ENCODE results near the gene PEX12.

PEX12 gene

DNA sequence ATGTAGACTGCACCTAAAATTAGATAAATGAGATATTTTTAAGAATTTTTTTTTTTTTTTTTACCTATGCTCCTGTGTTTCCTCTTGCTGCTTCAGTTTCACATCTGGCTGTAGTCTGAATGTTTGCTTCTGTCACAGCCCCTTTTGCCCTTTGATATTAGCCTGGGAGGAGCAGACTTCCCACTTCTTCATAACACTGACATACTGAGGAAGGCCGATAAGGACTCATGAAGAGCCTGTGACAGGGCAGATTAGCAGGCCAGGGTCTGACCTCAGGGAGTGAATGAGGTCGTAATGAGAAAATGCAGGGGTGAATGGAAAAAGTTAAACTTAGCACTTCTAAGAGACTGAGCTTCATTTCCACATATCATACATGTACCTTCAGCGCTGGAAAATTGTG lies 17.7 kb downstream of the PEX12 start, which contains the start of gene SLFN14:
TSS of gene SLFN14 (minus strand) at position 117 of the 400 bp plus-strand sequence. CDS start 2,757 bp downstream, outside the sequence.
- H3K4me3 ChIP-seq (ENCODE audit: low read depth, low read length): no peak within 1 kb of the TSS
- TF ChIP-seq, protein P1, sequence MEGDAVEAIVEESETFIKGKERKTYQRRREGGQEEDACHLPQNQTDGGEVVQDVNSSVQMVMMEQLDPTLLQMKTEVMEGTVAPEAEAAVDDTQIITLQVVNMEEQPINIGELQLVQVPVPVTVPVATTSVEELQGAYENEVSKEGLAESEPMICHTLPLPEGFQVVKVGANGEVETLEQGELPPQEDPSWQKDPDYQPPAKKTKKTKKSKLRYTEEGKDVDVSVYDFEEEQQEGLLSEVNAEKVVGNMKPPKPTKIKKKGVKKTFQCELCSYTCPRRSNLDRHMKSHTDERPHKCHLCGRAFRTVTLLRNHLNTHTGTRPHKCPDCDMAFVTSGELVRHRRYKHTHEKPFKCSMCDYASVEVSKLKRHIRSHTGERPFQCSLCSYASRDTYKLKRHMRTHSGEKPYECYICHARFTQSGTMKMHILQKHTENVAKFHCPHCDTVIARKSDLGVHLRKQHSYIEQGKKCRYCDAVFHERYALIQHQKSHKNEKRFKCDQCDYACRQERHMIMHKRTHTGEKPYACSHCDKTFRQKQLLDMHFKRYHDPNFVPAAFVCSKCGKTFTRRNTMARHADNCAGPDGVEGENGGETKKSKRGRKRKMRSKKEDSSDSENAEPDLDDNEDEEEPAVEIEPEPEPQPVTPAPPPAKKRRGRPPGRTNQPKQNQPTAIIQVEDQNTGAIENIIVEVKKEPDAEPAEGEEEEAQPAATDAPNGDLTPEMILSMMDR (IDR thresholded peaks at IDR 0.05; ENCODE audit: low read depth, low read length, missing control alignments): no peak
- no peak for DNase-seq (ENCODE audit: low read depth)

DNA sequence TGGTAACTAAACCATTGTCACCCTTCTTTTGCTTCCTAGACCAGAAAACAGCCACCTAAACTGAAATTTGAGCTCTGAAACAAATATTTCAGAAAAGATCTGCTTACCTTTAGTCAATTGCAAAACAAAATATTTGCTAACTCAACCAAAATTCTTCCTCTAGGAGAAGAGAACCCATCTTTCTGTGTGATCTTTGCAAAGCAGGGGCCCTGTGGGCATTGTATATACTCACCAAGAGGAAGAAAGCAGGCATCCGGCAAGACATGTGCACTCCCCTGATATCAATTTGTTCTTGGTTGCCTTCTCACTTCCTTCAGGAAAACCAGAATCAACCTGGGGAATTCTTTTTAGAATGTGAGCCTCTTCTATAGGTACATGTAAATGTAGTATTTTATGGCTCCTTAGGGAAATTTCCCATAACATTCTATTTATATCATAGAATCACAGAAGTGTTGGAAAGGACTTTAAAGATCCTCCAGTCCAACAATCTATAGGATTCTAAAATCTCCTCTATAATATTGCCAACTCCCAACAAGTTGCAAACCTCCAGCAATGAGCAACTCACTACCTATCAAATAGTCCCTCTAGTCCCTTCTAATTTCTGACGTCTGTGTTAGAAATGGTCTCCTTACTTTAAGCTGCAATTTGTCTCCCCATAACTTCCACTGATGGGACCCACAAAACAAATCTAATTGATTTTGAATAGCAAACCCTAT lies 18.7 kb downstream of the PEX12 start:
- no peak for DNase-seq (ENCODE audit: low read depth)
- H3K4me3 ChIP-seq (ENCODE audit: low read depth, low read length): no peak overlapping the region
- TF ChIP-seq, protein P1 (IDR thresholded peaks at IDR 0.05; ENCODE audit: low read depth, low read length, missing control alignments): no peak

DNA sequence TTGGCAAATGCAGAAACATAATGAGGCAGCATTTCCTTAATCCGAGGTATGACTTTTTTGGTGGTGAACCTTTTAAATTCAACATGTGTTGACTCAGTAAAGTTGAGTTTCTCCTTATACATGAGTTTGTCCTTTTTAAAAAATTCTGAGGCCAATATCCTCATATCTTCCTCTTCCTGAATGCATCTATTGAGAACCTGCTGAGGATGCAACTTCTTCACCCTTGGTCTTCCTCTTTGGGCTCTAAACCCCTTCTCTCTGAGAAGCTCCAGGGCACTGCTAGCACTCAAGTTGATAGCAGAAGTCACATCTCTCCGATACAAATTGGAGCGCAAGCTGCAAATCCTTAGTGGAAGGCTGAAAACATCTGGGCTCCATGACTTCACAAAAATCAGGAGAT lies 21.0 kb downstream of the PEX12 start:
- no peak for DNase-seq (ENCODE audit: low read depth)
- no peak overlapping the region for H3K4me3 ChIP-seq (ENCODE audit: low read depth, low read length)
- TF ChIP-seq, protein P1 (IDR thresholded peaks at IDR 0.05; ENCODE audit: low read depth, low read length, missing control alignments): no peak

DNA sequence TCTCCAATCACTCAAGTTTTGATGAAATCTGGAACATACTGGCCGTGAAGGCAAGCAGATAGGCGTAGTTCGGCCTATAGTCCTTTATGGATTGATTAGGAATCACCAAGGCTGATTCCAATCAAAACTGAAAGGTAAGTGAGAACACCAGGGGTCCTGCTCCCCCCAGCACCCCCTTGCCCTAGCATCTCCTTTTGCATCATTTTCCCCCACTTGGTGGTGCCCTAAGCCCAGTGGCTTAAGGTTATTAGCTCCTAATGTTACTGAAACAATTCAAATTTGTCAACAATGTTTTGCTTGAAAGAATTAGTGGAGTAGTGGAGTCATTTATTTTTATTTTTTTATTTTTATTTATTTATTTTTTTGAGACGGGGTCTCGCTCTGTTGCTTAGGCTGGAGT lies 22.7 kb downstream of the PEX12 start:
- TF ChIP-seq, protein P1 (IDR thresholded peaks at IDR 0.05; ENCODE audit: low read depth, low read length, missing control alignments): peak; percentile 31
- H3K4me3 ChIP-seq (ENCODE audit: low read depth, low read length): no peak overlapping the region
- no peak for DNase-seq (ENCODE audit: low read depth)

DNA sequence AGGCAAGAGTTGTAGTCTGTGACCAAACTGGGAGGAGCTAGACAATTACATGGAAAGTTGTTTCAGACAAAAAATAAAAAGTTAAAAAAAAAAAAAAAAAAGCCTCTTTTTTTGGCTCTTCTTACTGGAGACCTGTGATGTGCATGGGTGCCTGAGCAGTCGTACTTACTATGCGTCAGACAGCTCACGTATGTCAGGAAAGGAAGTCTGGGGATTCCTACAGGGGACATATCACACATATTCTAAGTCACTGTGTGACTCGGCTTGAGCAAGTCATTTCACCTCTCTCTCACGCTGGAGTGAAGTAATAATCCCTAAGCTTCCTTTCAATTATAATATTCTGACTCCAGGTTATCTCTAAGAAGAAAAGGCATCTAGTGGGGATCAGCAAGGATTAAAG lies 23.7 kb downstream of the PEX12 start:
- DNase-seq (ENCODE audit: low read depth): no peak
- no peak overlapping the region for H3K4me3 ChIP-seq (ENCODE audit: low read depth, low read length)
- TF ChIP-seq, protein P1 (IDR thresholded peaks at IDR 0.05; ENCODE audit: low read depth, low read length, missing control alignments): no peak

DNA sequence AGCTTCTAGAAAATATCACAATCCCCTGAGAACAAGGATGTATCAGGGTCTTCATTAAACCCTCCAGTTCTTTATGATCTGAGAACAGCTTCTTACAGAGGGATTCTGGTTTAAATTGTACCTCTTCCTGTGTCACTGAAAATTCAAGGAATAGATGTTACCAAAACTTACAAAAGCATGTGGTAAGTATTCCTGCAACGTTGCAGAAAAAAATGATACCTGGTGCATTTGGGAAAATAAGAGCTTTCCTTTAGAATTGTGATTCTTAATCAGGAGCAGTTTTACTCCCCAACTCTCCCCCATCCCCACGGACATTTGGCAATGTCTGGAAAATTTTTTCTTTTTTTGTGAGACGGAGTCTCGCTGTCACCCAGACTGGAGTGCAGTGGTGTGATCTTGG lies 25.1 kb downstream of the PEX12 start:
- no peak for DNase-seq (ENCODE audit: low read depth)
- TF ChIP-seq, protein P1 (IDR thresholded peaks at IDR 0.05; ENCODE audit: low read depth, low read length, missing control alignments): no peak
- H3K4me3 ChIP-seq (ENCODE audit: low read depth, low read length): no peak overlapping the region

DNA sequence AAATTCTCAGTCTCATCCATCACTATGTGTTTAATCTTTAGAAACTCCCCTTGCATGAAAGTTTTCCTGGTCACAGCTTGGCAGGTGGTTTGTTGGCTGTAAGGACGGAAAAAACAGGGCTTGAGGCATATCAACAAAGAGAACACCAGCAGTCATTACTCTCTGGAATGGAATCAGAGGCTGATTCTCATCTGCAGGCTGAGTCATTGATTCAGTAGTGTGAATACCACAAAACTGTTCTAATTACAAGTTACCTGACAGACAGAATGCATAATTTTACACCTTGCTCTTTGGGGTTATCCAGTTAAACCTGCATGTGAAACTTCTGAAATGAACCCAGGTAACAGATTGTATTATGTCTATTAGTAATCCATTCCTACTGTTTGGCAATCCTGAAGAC lies 29.4 kb downstream of the PEX12 start:
- TF ChIP-seq, protein P1 (IDR thresholded peaks at IDR 0.05; ENCODE audit: low read depth, low read length, missing control alignments): no peak
- H3K4me3 ChIP-seq (ENCODE audit: low read depth, low read length): no peak overlapping the region
- DNase-seq (ENCODE audit: low read depth): no peak
